OCI-LY7 (cell line): ENCODE data around the gene SLC26A8.

ENCODE experiments used
- EZH2phosphoT487 ChIP-seq: fragments of 200-600 bp; sonication (generic); IDR thresholded peaks from 2 replicates; pipeline ENCODE4 v1.6.1; 2018; ENCODE audit warnings: low read depth, borderline replicate concordance, mild to moderate bottlenecking, mixed run types, antibody characterized with exemption, low read length, moderate library complexity, mixed read lengths
- TF ChIP-seq, protein P1 (sequence below): fragments of 200-600 bp; sonication (generic); conservative IDR thresholded peaks from 2 replicates; pipeline ENCODE4 v1.5.1; 2014; ENCODE audit warnings: mild to moderate bottlenecking, antibody characterized with exemption, low read length, moderate library complexity, mixed read lengths

- TF ChIP-seq, protein P1, sequence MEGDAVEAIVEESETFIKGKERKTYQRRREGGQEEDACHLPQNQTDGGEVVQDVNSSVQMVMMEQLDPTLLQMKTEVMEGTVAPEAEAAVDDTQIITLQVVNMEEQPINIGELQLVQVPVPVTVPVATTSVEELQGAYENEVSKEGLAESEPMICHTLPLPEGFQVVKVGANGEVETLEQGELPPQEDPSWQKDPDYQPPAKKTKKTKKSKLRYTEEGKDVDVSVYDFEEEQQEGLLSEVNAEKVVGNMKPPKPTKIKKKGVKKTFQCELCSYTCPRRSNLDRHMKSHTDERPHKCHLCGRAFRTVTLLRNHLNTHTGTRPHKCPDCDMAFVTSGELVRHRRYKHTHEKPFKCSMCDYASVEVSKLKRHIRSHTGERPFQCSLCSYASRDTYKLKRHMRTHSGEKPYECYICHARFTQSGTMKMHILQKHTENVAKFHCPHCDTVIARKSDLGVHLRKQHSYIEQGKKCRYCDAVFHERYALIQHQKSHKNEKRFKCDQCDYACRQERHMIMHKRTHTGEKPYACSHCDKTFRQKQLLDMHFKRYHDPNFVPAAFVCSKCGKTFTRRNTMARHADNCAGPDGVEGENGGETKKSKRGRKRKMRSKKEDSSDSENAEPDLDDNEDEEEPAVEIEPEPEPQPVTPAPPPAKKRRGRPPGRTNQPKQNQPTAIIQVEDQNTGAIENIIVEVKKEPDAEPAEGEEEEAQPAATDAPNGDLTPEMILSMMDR: no peak
- TF ChIP-seq EZH2phosphoT487: no peak
Observed at GRCh38 chr6:36068586-36068985, 44.1 kb upstream of the SLC26A8 start.
